GM12874 (cell line): ENCODE results near the gene WNT3A.

ENCODE experiments used
- TF ChIP-seq, protein P1 (sequence below): IDR thresholded peaks from 2 replicates; pipeline ENCODE4 v1.5.1; 2011; ENCODE audit warnings: low read depth, mild to moderate bottlenecking, control low read depth, low read length, moderate library complexity; ENCODE audit not compliant: insufficient read depth

Gene WNT3A

DNA sequence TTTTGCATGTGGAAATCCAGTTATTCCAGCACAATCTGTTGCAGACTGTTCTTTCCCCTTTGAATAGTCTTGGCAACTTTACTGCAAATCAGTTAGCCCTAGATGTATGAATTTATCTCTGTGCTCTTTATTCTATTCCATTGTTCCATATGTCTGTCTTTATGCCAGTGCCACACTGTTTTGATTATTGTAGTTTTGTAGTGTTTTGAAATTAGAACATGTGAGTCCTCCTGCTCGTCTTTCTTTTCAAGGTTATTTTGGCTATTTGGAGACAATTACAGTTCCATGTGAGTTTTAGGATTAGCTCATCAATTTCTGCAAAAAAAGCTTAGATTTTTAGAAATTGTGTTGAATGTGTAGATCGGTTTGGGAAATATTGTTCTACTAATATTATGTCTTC, 26.6 kb downstream of the WNT3A start:
- TF ChIP-seq, protein P1, sequence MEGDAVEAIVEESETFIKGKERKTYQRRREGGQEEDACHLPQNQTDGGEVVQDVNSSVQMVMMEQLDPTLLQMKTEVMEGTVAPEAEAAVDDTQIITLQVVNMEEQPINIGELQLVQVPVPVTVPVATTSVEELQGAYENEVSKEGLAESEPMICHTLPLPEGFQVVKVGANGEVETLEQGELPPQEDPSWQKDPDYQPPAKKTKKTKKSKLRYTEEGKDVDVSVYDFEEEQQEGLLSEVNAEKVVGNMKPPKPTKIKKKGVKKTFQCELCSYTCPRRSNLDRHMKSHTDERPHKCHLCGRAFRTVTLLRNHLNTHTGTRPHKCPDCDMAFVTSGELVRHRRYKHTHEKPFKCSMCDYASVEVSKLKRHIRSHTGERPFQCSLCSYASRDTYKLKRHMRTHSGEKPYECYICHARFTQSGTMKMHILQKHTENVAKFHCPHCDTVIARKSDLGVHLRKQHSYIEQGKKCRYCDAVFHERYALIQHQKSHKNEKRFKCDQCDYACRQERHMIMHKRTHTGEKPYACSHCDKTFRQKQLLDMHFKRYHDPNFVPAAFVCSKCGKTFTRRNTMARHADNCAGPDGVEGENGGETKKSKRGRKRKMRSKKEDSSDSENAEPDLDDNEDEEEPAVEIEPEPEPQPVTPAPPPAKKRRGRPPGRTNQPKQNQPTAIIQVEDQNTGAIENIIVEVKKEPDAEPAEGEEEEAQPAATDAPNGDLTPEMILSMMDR: no peak

DNA sequence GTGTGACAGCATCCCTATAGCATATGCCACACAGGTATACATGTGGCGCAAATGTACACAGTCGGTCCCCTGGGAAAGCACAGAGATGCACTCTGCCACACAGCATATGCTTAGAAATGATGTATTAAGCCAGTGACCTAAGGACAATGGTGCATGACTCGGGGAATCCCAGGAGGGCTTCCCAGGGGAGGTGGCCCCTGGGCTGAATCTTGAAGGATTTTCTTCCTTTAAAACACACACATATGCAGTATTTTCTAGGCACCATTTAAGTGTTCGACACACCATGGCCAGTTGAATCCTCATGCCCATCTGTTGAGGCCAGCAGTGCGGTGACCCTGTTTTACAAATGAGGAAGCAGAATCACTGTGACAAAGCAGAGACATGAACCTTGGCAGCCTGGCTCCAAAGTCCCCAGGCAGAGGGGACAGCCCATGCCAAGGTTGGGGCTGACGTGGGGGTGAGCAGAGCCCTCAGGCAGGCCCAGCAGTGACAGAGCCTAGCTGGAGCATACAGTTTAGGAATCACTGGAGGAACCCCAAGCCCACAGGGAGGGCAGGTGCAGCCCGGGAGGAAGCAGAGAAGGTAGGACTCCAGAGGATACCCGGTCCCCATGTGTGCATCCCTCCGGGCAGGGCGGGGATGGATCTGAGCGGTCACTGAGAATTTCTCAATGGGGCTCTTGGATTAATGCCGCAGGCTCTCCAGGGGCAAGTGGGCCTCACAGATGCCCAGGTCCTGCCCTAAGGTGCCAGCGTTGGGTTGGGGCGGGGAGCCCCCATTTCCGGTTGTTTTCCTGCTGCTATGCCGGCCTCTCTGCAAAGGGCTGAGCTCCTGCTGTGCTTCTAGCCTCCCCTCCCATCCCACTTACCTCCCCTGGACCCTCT, 28.4 kb downstream of the WNT3A start:
- TF ChIP-seq, protein P1: no peak

DNA sequence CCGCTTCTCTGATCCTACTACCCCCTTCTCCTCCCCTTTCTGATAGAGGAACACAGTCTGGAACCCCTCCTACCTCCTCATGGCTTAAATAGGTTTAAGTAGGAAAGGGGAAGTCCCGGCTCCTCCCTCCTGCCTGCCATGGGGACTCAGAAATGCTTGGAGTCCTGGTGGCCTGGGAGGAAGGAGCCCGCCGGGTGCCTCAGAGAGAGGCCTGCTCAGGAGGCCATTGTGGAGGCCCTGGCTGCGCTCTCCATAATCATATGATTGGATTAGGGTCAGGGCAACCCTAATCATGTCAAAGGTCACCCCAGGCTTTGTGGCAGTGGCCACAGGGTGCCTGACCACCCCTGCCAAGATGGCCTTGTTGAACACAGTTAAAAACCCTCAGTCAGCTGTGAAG, 29.0 kb downstream of the WNT3A start:
- TF ChIP-seq, protein P1: no peak

DNA sequence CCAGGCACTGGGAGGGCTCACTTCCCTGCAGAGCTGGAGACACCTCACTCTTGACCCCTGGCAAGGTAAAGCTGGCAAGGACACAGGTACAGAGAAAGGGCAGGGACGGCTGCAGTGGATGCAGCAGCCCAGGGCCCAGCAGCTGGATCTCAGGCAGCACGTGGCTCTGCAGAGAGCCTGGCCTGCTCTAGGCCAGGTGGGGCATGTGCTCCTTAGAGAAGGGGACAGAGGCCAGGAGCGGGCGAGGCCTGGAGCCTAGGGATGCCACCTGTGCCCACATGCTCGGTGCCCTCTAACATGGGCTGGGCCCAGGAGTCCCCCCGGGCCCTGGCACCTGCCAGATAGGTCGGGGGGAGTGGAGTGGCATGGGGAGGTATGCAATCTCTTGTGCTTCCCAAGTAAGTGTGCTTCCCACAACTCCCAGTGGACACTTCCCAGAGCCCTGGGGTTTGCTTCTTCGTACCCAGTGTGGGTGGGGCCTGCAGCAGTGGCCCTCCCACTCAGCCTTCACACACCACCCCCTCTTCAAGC, 30.0 kb downstream of the WNT3A start:
- TF ChIP-seq, protein P1: no peak

- TF ChIP-seq, protein P1: no peak
These were observed 30.9 kb downstream of the WNT3A start for GRCh38 chr1:228037401-228038386.

DNA sequence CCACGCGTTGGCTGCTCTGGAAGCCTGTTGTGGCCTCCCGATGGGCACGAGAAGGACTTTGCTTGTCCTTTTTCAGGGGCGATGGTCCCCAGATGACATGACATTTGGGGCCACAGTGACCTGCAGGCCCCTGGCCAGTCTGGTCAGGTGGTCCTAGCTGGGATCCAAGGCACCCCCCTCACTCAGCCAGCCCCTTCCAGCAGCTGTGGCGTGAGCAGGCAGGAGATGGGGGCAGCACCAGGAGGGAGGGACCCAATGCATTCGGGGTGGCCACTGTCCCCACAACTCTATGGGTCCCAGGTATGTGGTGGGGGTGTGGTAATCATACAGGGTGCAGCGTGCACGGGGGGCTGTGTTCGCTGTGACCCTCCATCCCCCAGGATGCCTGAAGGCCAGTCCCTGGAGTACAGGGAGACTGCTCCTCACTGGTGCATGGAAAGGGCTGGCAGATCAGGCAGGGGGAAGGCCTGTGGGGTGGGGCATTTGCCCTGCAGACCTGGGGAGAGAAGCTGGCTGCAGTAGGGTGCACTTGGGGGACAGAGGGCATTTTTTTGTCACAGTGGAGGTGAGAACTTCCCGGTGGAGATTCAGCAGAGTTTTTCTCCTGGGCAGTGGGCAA, 31.7 kb downstream of the WNT3A start:
- TF ChIP-seq, protein P1: no peak
